ENCODE results near the gene FMNL2. TPM values are rescaled to one million over a fixed set of nuclear protein-coding genes. Genes with fewer than 3 reads are reported as not detected.

The FMNL2 gene
- total RNA-seq, 1 donor from 2014 or later: 1.5 TPM

GRCh38 chr2:152490686-152491455, 155.9 kb downstream of the FMNL2 start:
- intact Hi-C loops (cut with micrococcal nuclease): no loop called here

GRCh38 chr2:152492131-152492530, 157.2 kb downstream of the FMNL2 start:
- intact Hi-C loops (cut with micrococcal nuclease): no loop called here

GRCh38 chr2:152492911-152493310, 157.9 kb downstream of the FMNL2 start:
- intact Hi-C loops (cut with micrococcal nuclease): no loop called here

GRCh38 chr2:152493417-152493816, 158.4 kb downstream of the FMNL2 start:
- intact Hi-C loops (cut with micrococcal nuclease): no loop called here

- intact Hi-C loops (cut with micrococcal nuclease): no loop called here
Observed at GRCh38 chr2:152493945-152494528, 159.1 kb downstream of the FMNL2 start.

GRCh38 chr2:152496371-152496770, 161.4 kb downstream of the FMNL2 start:
- intact Hi-C loops (cut with micrococcal nuclease): no loop called here

GRCh38 chr2:152497481-152498052, 162.6 kb downstream of the FMNL2 start:
- intact Hi-C loops (cut with micrococcal nuclease): no loop called here

- intact Hi-C loops (cut with micrococcal nuclease): no loop called here
Observed at GRCh38 chr2:152499331-152499816, 164.4 kb downstream of the FMNL2 start.

- intact Hi-C loops (cut with micrococcal nuclease): loop anchor here (10.0 kb wide), 1 partner anchor 165 kb away; the partner anchor contains the start of gene FMNL2
Observed at GRCh38 chr2:152499896-152500735, 165.1 kb downstream of the FMNL2 start.

- intact Hi-C loops (cut with micrococcal nuclease): loop anchor here (10.0 kb wide), 1 partner anchor 166 kb away; the partner anchor contains the start of gene FMNL2
Observed at GRCh38 chr2:152500772-152501171, 165.8 kb downstream of the FMNL2 start.

- intact Hi-C loops (cut with micrococcal nuclease): loop anchor here (10.0 kb wide), 1 partner anchor 167 kb away; the partner anchor contains the start of gene FMNL2
Observed at GRCh38 chr2:152501666-152502065, 166.7 kb downstream of the FMNL2 start.

- intact Hi-C loops (cut with micrococcal nuclease): loop anchor here (10.0 kb wide), 1 partner anchor 170 kb away; the partner anchor contains the start of gene FMNL2
Observed at GRCh38 chr2:152504618-152505017, 169.6 kb downstream of the FMNL2 start.

- intact Hi-C loops (cut with micrococcal nuclease): loop anchor here (10.0 kb wide), 1 partner anchor 171 kb away; the partner anchor contains the start of gene FMNL2
Observed at GRCh38 chr2:152505495-152505906, 170.5 kb downstream of the FMNL2 start.

GRCh38 chr2:152506843-152507242, 171.9 kb downstream of the FMNL2 start:
- intact Hi-C loops (cut with micrococcal nuclease): loop anchor here (10.0 kb wide), 1 partner anchor 172 kb away; the partner anchor contains the start of gene FMNL2

- intact Hi-C loops (cut with micrococcal nuclease): loop anchor here (10.0 kb wide), 1 partner anchor 173 kb away; the partner anchor contains the start of gene FMNL2
Observed at GRCh38 chr2:152507907-152508306, 172.9 kb downstream of the FMNL2 start.

- intact Hi-C loops (cut with micrococcal nuclease): loop anchor here (10.0 kb wide), 1 partner anchor 174 kb away; the partner anchor contains the start of gene FMNL2
Observed at GRCh38 chr2:152508446-152508845, 173.5 kb downstream of the FMNL2 start.

GRCh38 chr2:152509772-152510491, 175.0 kb downstream of the FMNL2 start:
- intact Hi-C loops (cut with micrococcal nuclease): loop anchor here (10.0 kb wide), 1 partner anchor 175 kb away; the partner anchor contains the start of gene FMNL2

- intact Hi-C loops (cut with micrococcal nuclease): no loop called here
Observed at GRCh38 chr2:152510621-152511020, 175.6 kb downstream of the FMNL2 start.

GRCh38 chr2:152511981-152512380, 177.0 kb downstream of the FMNL2 start:
- intact Hi-C loops (cut with micrococcal nuclease): no loop called here

- intact Hi-C loops (cut with micrococcal nuclease): no loop called here
Observed at GRCh38 chr2:152513029-152513428, 178.1 kb downstream of the FMNL2 start.

Measured in T-helper 2 cell treated with Interferon-gamma antibody and Interleukin-4, amounts not matched to agents 100 ng/mL and 5 ng/mL, for 36 hours (primary cell).